Panc1 (cell line): ENCODE results near the gene EVC. TPM values are rescaled to one million over a fixed set of nuclear protein-coding genes. Genes with fewer than 3 reads are reported as not detected.

ENCODE experiments used
- total RNA-seq: library from RNA; stranded (reverse); gene quantifications from one replicate; pipeline ENCODE4 v1.2.1, GENCODE V29; 2021; ENCODE audit not compliant: unreplicated experiment

The EVC gene
- total RNA-seq, 1 experiment from 2014 or later, result 12.1 TPM

Other genes starting within 250 kb of the EVC start
- gene EVC2, start 2.6 kb upstream of the EVC start, total RNA-seq, result not detected
- 0.28 TPM for gene CRMP1, start 181.9 kb downstream of the EVC start, total RNA-seq